PFSK-1 (cell line): ENCODE results near the gene TGFB1I1.

Source experiments
- FOXP2 ChIP-seq: optimal IDR thresholded peaks from 2 replicates; pipeline ENCODE3; 2011; ENCODE audit warnings: borderline replicate concordance, control low read depth, inconsistent platforms; ENCODE audit not compliant: insufficient read depth; ENCODE audit errors: extremely low read length, extremely low read depth
- POLR2AphosphoS5 ChIP-seq: IDR thresholded peaks from 2 replicates; pipeline ENCODE4 v1.6.1; 2012; ENCODE audit warnings: low read depth, mild to moderate bottlenecking, control low read depth, low read length, moderate library complexity
- SIN3A ChIP-seq: IDR thresholded peaks from 2 replicates; pipeline ENCODE4 v1.6.1; 2012; ENCODE audit warnings: mild to moderate bottlenecking, low read length, moderate library complexity, borderline replicate concordance; ENCODE audit not compliant: insufficient read depth
- TAF1 ChIP-seq: IDR thresholded peaks from 2 replicates; pipeline ENCODE4 v1.6.1; 2012; ENCODE audit warnings: low read length, control low read depth, borderline replicate concordance; ENCODE audit not compliant: insufficient read depth
- TF ChIP-seq, protein P1 (sequence below), 2 experiments: IDR thresholded peaks; 2 replicates each; pipeline versions ENCODE4 v1.6.1 to v1.8.0; 2011 to 2012; ENCODE audit warnings: low read depth in 2 of 2, low read length in 2 of 2, control low read depth in 1 of 2, inconsistent platforms in 1 of 2, mild to moderate bottlenecking in 1 of 2, moderate library complexity in 1 of 2; ENCODE audit not compliant: insufficient read depth in 1 of 2

TGFB1I1 gene

DNA sequence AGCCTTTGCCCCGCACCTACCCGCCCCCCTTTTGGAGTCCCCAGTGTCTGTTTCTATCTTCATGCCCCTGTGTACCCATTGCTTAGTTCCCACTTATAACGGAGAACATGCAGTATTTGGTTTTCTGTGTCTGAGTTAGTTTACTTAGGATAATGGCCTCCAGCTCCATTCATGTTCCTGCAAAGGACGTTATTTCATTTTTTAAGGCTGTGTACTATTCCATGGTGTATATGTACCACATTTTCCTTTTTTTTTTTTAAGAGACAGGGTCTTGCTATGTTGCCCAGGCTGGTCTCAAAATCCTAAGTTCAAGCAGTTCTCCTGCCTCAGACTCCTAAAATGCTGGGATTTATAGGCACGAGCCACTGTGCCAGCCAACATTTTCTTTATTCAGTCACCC, 4.1 kb upstream of the TGFB1I1 start:
- no peak for TF ChIP-seq TAF1
- TF ChIP-seq POLR2AphosphoS5 = no peak
- TF ChIP-seq SIN3A = no peak
- TF ChIP-seq FOXP2 = no peak
- TF ChIP-seq, protein P1, sequence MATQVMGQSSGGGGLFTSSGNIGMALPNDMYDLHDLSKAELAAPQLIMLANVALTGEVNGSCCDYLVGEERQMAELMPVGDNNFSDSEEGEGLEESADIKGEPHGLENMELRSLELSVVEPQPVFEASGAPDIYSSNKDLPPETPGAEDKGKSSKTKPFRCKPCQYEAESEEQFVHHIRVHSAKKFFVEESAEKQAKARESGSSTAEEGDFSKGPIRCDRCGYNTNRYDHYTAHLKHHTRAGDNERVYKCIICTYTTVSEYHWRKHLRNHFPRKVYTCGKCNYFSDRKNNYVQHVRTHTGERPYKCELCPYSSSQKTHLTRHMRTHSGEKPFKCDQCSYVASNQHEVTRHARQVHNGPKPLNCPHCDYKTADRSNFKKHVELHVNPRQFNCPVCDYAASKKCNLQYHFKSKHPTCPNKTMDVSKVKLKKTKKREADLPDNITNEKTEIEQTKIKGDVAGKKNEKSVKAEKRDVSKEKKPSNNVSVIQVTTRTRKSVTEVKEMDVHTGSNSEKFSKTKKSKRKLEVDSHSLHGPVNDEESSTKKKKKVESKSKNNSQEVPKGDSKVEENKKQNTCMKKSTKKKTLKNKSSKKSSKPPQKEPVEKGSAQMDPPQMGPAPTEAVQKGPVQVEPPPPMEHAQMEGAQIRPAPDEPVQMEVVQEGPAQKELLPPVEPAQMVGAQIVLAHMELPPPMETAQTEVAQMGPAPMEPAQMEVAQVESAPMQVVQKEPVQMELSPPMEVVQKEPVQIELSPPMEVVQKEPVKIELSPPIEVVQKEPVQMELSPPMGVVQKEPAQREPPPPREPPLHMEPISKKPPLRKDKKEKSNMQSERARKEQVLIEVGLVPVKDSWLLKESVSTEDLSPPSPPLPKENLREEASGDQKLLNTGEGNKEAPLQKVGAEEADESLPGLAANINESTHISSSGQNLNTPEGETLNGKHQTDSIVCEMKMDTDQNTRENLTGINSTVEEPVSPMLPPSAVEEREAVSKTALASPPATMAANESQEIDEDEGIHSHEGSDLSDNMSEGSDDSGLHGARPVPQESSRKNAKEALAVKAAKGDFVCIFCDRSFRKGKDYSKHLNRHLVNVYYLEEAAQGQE (IDR thresholded peaks at IDR 0.05; ENCODE audit: insufficient read depth in 1 of 2, low read depth in 2 of 2, low read length in 2 of 2) = no peak

DNA sequence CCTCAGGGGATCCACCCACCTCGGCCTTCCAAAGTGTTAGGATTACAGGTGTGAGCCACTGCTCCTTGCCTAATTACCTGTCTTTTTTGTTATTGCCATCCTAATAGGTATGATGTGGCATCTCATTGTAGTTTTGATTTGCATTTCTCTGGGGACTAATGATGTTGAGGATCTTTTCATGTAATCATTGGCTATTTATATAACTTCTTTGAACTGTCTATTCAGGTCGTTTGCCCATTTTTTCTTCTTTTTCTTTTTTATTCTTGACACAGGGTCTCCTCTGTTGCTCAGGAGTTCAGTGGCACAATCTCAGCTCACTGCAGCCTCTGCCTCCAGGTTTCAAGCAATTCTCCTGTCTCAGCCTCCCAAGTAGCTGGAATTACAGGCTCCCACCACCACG, 1.3 kb upstream of the TGFB1I1 start:
- TF ChIP-seq SIN3A = no peak
- TF ChIP-seq, protein P1 (IDR thresholded peaks at IDR 0.05; ENCODE audit: insufficient read depth in 1 of 2, low read depth in 2 of 2, low read length in 2 of 2) = no peak
- TF ChIP-seq TAF1 = no peak
- TF ChIP-seq FOXP2 = no peak
- no peak for TF ChIP-seq POLR2AphosphoS5

DNA sequence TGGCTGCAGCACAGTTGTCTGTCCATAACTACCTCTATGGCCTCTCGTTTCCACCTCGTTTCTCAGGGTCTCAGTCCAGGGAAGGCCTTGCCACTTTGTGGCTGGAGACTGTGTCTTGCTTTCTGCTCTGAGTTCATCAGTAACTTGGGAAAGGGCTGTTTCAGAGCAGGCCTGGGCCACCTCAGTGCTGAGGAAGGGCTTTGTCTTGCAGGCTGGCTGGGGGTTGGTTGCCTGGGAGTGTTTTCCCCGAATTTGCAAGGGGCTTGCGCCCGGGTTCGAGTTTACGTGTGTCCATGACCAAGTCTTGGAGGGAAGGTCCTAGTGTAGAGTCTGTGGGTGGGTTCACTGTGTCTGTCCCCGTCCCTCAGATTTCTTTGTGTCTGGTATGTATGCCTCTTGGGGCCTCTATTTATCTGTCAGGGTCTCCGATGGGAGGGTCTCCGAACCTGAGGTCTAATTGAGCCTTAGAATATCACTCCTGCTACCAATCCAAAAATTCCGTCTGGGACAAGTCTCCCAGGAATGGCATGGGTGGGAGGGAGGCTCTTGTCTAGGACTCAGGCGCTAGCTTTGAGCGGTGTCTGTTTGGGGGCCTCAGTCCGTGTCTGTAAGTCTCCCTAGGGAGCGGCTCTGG, 594 bp upstream of the TGFB1I1 start:
- TF ChIP-seq TAF1 (no peak), POLR2AphosphoS5 (no peak), FOXP2 (no peak)
- TF ChIP-seq, protein P1 (IDR thresholded peaks at IDR 0.05; ENCODE audit: insufficient read depth in 1 of 2, low read depth in 2 of 2, low read length in 2 of 2) = no peak

DNA sequence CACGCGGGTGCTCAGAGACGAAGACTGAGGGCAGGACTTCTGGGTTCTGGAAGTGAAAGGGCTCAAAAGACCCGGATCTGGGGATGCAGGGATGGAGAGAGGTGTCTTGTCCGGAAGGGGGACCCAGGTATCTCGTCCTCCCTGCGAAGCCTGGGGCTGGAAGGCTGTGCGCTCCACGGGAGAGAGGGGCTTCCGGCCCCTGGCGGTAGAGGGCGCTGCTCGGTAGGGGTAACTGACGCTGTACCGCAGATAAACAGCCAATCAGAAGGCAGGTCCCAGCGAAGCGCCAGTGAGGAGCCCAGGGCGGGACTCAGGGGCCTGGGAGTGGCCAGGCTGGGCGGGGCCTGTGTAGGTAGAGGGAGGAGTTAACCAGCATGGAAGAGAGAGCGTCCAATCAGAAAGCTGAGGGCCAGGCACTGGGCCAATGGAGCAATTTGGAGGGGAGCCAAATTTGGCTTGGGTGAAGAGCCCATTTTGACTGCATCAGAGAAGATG, 804 bp downstream of the TGFB1I1 start:
- TF ChIP-seq SIN3A (no peak), POLR2AphosphoS5 (no peak), TAF1 (peak; percentile 35; the same call in 1 of the 2 replicates), FOXP2 (peak; percentile 48)
- TF ChIP-seq, protein P1 (IDR thresholded peaks at IDR 0.05; ENCODE audit: insufficient read depth in 1 of 2, low read depth in 2 of 2, low read length in 2 of 2) = no peak

DNA sequence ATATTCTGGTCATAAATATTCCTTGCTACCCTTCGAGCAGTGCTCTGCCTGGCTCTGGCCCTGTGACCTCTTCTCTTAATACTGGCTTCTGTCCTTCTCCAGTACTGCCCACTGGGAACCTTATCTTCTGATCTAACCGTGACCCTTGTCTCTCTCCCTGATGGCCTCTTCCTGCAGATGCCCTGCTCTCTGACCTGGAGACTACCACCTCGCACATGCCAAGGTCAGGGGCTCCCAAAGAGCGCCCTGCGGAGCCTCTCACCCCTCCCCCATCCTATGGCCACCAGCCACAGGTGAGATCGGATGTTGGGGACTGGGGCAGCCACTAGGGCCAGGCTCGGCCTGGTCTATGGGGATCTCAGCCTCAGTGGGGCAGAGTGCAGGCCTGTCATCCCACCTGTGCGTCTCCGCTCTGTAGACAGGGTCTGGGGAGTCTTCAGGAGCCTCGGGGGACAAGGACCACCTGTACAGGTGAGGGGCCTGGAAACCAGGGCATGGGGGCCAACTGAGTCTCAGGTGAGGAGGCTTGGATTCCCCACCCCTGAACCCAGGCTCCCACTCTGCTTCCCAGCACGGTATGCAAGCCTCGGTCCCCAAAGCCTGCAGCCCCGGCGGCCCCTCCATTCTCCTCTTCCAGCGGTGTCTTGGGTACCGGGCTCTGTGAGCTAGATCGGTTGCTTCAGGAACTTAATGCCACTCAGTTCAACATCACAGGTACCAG, 1.5 kb downstream of the TGFB1I1 start:
- no peak for TF ChIP-seq TAF1
- no peak for TF ChIP-seq POLR2AphosphoS5
- TF ChIP-seq, protein P1 (IDR thresholded peaks at IDR 0.05; ENCODE audit: insufficient read depth in 1 of 2, low read depth in 2 of 2, low read length in 2 of 2) = no peak
- TF ChIP-seq FOXP2 = no peak
- no peak for TF ChIP-seq SIN3A
